Panc1 (cell line): Measurements from ENCODE around the gene ENTPD8. TPM values are rescaled to one million over a fixed set of nuclear protein-coding genes. Genes with fewer than 3 reads are reported as not detected.

ENCODE experiments used
- ATAC-seq: fragments of 200-7000 bp; cut with Tn5 transposase; 2 replicates; pipeline ENCODE4 v1.9.1; 2020; ENCODE audit warnings: mild to moderate bottlenecking, moderate library complexity
- BruUV-seq: library from RNA; stranded (reverse); fragments of 400-500 nt; replicated peaks from 2 replicates; lab custom pipeline; 2021; lab: Mats Ljungman, UMichigan
- CTCF ChIA-PET: fragments of 300-600 bp; sonication (Branson Sonifier 250); formaldehyde crosslinking; loops from one replicate; lab custom pipeline; 2022; ENCODE audit warnings: antibody characterized with exemption; lab: Charles Lee
- POLR2A ChIA-PET: fragments of 300-600 bp; sonication (Branson Sonifier 250); formaldehyde crosslinking; loops from one replicate; lab custom pipeline; 2022; ENCODE audit warnings: antibody characterized with exemption; lab: Charles Lee
- DNase-seq: peaks from one replicate; pipeline ENCODE4 v3.0.0-alpha.2; 2010; ENCODE audit warnings: low read depth, low spot score
- H3K27ac ChIP-seq: 2 replicates; pipeline ENCODE4 v1.5.1; 2011; ENCODE audit warnings: mild to moderate bottlenecking, low read length, inconsistent platforms
- H3K27me3 ChIP-seq: fragments of 200-500 bp; sonication (Bioruptor generic); 2 replicates; pipeline ENCODE4 v1.6.0; 2014; ENCODE audit warnings: low read length, inconsistent platforms; ENCODE audit not compliant: control insufficient read depth, insufficient read depth
- H3K36me3 ChIP-seq: fragments of 200-500 bp; sonication (Bioruptor generic); 2 replicates; pipeline ENCODE4 v1.5.1; 2014; ENCODE audit warnings: inconsistent platforms, mild to moderate bottlenecking, low read length, moderate library complexity; ENCODE audit not compliant: control insufficient read depth, insufficient read depth
- H3K4me1 ChIP-seq: 2 replicates; pipeline ENCODE4 v1.5.1; 2011; ENCODE audit warnings: inconsistent platforms, mild to moderate bottlenecking, low read length, moderate library complexity; ENCODE audit not compliant: control insufficient read depth, insufficient read depth
- H3K4me3 ChIP-seq, 2 experiments: 2 replicates each; pipeline ENCODE4 v1.5.1; 2011 to 2012; ENCODE audit warnings: low read depth in 2 of 2, low read length in 2 of 2, mild to moderate bottlenecking in 2 of 2, inconsistent platforms in 1 of 2, moderate library complexity in 1 of 2
- H3K9me3 ChIP-seq: fragments of 200-500 bp; sonication (Bioruptor generic); 2 replicates; pipeline ENCODE4 v1.5.1; 2014; ENCODE audit warnings: low read depth, mild to moderate bottlenecking, inconsistent platforms, low read length, moderate library complexity; ENCODE audit not compliant: control insufficient read depth, insufficient read depth
- POLR2AphosphoS5 ChIP-seq: IDR thresholded peaks from 2 replicates; pipeline ENCODE4 v1.6.1; 2012; ENCODE audit warnings: mild to moderate bottlenecking, low read depth, low read length, moderate library complexity
- SIN3A ChIP-seq: IDR thresholded peaks from 2 replicates; pipeline ENCODE4 v1.6.1; 2012; ENCODE audit warnings: low read depth, mild to moderate bottlenecking, low read length, moderate library complexity, borderline replicate concordance; ENCODE audit not compliant: insufficient read depth
- TCF7L2 ChIP-seq: IDR thresholded peaks from 2 replicates; pipeline ENCODE4 v1.6.1; 2011; ENCODE audit warnings: mild to moderate bottlenecking, low read depth, low read length, inconsistent platforms
- in situ Hi-C: cut with HindIII; loops from 2 replicates; pipeline ENCODE4 v1.10.0; 2016; ENCODE audit warnings: low sequenced_read_pairs, low pct_unique_long_range_greater_than_20kb
- intact Hi-C: fragments of 100-400 bp; cut with micrococcal nuclease; formaldehyde crosslinking; loops from one replicate; pipeline ENCODE4 v1.10.0; 2022; ENCODE audit not compliant: unreplicated experiment
- total RNA-seq: library from RNA; stranded (reverse); gene quantifications from one replicate; pipeline ENCODE4 v1.2.1, GENCODE V29; 2021; ENCODE audit not compliant: unreplicated experiment
- TF ChIP-seq, protein P1 (sequence below): fragments of 450-650 bp; IDR thresholded peaks from 2 replicates; pipeline ENCODE4 v1.5.1; 2017; ENCODE audit warnings: mild to moderate bottlenecking
- TF ChIP-seq, protein P2 (sequence below), 2 experiments: IDR thresholded peaks; 2 replicates each; pipeline ENCODE4 v1.6.1; 2011 to 2012; ENCODE audit warnings: low read depth in 2 of 2, control low read depth in 1 of 2, low read length in 1 of 2, mild to moderate bottlenecking in 1 of 2, moderate library complexity in 1 of 2; ENCODE audit not compliant: insufficient read depth in 1 of 2

The ENTPD8 gene
- total RNA-seq, 1 experiment from 2014 or later: 3.9 TPM

DNA sequence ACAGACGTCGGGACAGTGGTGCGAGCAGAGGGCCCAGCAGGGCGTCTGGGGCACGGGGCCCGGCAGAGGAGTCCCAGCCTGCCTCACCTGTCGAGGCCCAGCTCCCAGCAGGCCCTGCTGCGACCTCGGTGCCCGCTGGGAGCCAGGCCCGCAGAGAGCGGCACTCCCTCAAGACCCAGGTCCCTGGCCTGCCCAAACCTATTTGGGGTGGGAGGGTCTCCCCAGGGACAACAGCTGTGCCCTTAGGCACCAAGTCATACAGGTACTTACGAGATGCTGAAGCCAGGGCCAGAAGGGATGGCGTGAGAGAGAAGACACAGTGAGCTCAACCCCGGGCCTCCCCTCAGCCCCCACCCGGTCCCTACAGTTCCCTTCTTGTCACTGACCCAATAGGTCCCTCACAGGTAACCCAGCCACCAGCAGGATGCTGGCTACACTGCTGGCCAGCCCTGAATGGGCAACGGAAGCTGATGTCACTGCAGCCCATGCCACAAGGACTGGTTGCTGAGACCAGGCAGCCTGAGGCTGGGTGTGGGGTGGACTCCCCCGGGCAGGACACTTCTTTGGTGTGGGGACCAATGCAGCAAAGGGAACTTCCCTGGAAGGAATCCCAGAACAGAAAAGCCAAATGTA, 14.3 kb upstream of the ENTPD8 start:
- H3K27me3 ChIP-seq: no peaks in the 10 kb centered on the region
- TF ChIP-seq, protein P1, sequence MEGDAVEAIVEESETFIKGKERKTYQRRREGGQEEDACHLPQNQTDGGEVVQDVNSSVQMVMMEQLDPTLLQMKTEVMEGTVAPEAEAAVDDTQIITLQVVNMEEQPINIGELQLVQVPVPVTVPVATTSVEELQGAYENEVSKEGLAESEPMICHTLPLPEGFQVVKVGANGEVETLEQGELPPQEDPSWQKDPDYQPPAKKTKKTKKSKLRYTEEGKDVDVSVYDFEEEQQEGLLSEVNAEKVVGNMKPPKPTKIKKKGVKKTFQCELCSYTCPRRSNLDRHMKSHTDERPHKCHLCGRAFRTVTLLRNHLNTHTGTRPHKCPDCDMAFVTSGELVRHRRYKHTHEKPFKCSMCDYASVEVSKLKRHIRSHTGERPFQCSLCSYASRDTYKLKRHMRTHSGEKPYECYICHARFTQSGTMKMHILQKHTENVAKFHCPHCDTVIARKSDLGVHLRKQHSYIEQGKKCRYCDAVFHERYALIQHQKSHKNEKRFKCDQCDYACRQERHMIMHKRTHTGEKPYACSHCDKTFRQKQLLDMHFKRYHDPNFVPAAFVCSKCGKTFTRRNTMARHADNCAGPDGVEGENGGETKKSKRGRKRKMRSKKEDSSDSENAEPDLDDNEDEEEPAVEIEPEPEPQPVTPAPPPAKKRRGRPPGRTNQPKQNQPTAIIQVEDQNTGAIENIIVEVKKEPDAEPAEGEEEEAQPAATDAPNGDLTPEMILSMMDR: no peak
- TF ChIP-seq SIN3A (no peak), TCF7L2 (no peak), POLR2AphosphoS5 (no peak)
- TF ChIP-seq, protein P2, sequence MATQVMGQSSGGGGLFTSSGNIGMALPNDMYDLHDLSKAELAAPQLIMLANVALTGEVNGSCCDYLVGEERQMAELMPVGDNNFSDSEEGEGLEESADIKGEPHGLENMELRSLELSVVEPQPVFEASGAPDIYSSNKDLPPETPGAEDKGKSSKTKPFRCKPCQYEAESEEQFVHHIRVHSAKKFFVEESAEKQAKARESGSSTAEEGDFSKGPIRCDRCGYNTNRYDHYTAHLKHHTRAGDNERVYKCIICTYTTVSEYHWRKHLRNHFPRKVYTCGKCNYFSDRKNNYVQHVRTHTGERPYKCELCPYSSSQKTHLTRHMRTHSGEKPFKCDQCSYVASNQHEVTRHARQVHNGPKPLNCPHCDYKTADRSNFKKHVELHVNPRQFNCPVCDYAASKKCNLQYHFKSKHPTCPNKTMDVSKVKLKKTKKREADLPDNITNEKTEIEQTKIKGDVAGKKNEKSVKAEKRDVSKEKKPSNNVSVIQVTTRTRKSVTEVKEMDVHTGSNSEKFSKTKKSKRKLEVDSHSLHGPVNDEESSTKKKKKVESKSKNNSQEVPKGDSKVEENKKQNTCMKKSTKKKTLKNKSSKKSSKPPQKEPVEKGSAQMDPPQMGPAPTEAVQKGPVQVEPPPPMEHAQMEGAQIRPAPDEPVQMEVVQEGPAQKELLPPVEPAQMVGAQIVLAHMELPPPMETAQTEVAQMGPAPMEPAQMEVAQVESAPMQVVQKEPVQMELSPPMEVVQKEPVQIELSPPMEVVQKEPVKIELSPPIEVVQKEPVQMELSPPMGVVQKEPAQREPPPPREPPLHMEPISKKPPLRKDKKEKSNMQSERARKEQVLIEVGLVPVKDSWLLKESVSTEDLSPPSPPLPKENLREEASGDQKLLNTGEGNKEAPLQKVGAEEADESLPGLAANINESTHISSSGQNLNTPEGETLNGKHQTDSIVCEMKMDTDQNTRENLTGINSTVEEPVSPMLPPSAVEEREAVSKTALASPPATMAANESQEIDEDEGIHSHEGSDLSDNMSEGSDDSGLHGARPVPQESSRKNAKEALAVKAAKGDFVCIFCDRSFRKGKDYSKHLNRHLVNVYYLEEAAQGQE (IDR thresholded peaks at IDR 0.05; ENCODE audit: insufficient read depth in 1 of 2, low read depth in 2 of 2, low read length in 1 of 2): no peak
- no peak overlapping the region for H3K4me3 ChIP-seq
- ATAC-seq (no peak), DNase-seq (no peak)
- peaks cover 30% of the 10 kb centered on the region for H3K4me1 ChIP-seq
- CTCF ChIA-PET: no interaction called here
- H3K36me3 ChIP-seq: no peaks in the 10 kb centered on the region; the same call in 1 of the 2 replicates
- no TSS peak for BruUV-seq
- POLR2A ChIA-PET: no interaction called here
- H3K9me3 ChIP-seq: no peaks in the 10 kb centered on the region
- intact Hi-C loops: no loop called here
- H3K27ac ChIP-seq: peak overlapping the region; percentile 54; the same call in 1 of the 2 replicates
- in situ Hi-C loops: no loop called here

DNA sequence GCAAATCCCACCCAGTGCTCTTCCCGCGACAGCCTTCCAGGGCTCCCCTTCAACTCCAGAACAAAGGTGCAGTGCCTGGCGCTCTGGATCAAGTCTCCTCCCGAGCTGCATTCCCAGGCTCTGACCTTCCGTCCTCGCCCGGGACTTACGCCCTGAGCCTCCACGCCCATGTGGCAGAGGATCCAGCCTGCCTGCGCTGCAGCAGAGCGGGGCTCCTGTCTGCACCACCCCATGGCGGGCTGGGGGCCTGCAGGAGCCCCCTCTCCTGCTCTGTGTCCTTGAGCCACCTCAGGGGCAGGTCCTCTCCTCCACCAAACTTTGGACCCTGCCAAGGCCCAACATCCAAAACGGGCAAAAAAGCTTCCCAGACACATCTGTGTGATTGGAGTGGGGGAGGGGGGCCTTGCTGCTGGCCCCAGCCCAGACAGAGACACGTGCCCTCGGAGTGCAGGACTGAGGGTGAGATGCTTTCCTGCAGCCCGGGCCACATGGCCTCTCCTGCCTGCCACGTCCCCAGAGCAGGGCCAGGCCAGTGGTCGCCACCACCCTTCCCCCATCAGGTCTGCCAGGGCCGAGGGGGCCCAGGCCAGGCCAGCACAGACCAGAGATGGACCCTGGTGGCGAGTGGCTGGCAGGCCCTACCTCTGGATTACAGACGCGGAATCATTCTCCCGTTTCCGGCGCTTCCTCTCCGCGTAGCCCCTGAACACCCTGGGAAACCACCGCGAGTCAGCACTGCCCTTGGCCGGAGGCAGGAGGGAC, 13.6 kb upstream of the ENTPD8 start:
- Histone ChIP-seq H3K27ac (peak overlapping the region; percentile 54), H3K4me3 (no peak overlapping the region), H3K27me3 (no peaks in the 10 kb centered on the region), H3K9me3 (no peaks in the 10 kb centered on the region), H3K4me1 (peaks cover 28% of the 10 kb centered on the region), H3K36me3 (no peaks in the 10 kb centered on the region; the same call in 1 of the 2 replicates)
- in situ Hi-C loops (no loop called here), intact Hi-C loops (no loop called here)
- TF ChIP-seq, protein P2 (IDR thresholded peaks at IDR 0.05; ENCODE audit: insufficient read depth in 1 of 2, low read depth in 2 of 2, low read length in 1 of 2): no peak
- TF ChIP-seq TCF7L2: no peak
- TF ChIP-seq, protein P1: no peak
- TF ChIP-seq POLR2AphosphoS5: no peak
- TF ChIP-seq SIN3A: no peak
- no peak; the same call in 1 of the 2 replicates for ATAC-seq
- BruUV-seq: no TSS peak
- DNase-seq: no peak
- POLR2A ChIA-PET: no interaction called here
- CTCF ChIA-PET: no interaction called here
